GM19452 (cell line): ENCODE data around the gene CSF3.

Experiments used
- ATAC-seq: cut with Tn5 transposase; IDR thresholded peaks from one replicate; pipeline ENCODE4 v1.9.1; 2021; ENCODE audit not compliant: unreplicated experiment

Gene CSF3

GRCh38 chr17:40022961-40023541 lies 7.8 kb downstream of the CSF3 start:
- no peak for ATAC-seq

- no peak for ATAC-seq
Observed at GRCh38 chr17:40023590-40024292, 8.5 kb downstream of the CSF3 start.

GRCh38 chr17:40024901-40025300 lies 9.7 kb downstream of the CSF3 start:
- ATAC-seq: no peak

- no peak for ATAC-seq
Observed at GRCh38 chr17:40025559-40025958, 10.3 kb downstream of the CSF3 start.

GRCh38 chr17:40025991-40026815 lies 11.0 kb downstream of the CSF3 start:
- no peak for ATAC-seq

- no peak for ATAC-seq
Observed at GRCh38 chr17:40026816-40027613, 11.8 kb downstream of the CSF3 start.

- no peak for ATAC-seq
Observed at GRCh38 chr17:40027614-40028012, 12.4 kb downstream of the CSF3 start.

GRCh38 chr17:40028595-40028994 lies 13.4 kb downstream of the CSF3 start:
- ATAC-seq: no peak

GRCh38 chr17:40031706-40032105 lies 16.5 kb downstream of the CSF3 start:
- ATAC-seq: no peak

- ATAC-seq: no peak
Observed at GRCh38 chr17:40032322-40033320, 17.4 kb downstream of the CSF3 start.

GRCh38 chr17:40033339-40033738 lies 18.1 kb downstream of the CSF3 start:
- no peak for ATAC-seq

- ATAC-seq: no peak
Observed at GRCh38 chr17:40034426-40035161, 19.4 kb downstream of the CSF3 start.

GRCh38 chr17:40035162-40035559 lies 19.9 kb downstream of the CSF3 start:
- ATAC-seq: no peak

GRCh38 chr17:40038882-40039513 lies 23.8 kb downstream of the CSF3 start:
- no peak for ATAC-seq

- ATAC-seq: no peak
Observed at GRCh38 chr17:40041196-40041595, 26.0 kb downstream of the CSF3 start.

- ATAC-seq: no peak
Observed at GRCh38 chr17:40056379-40057015, 41.3 kb downstream of the CSF3 start.

GRCh38 chr17:40058186-40058784 lies 43.0 kb downstream of the CSF3 start:
- no peak for ATAC-seq

GRCh38 chr17:40058865-40059264 lies 43.6 kb downstream of the CSF3 start:
- no peak for ATAC-seq
